Neural cell (in vitro differentiated cells): ENCODE results near the gene GPLD1. TPM values are rescaled to one million over a fixed set of nuclear protein-coding genes. Genes with fewer than 3 reads are reported as not detected.

Experiments used
- H2AFZ ChIP-seq: fragments of 200-600, 300-800 bp; sonication (generic), shearing (Covaris generic); 2 replicates; pipeline ENCODE4 v1.6.0; 2014; ENCODE audit warnings: low read depth, mild to moderate bottlenecking, antibody characterized with exemption, low read length, moderate library complexity
- H3F3A ChIP-seq: fragments of 200-600 bp; shearing (Covaris generic); 2 replicates; pipeline ENCODE4 v1.6.1; 2016; ENCODE audit warnings: mild to moderate bottlenecking, moderate library complexity, mixed read lengths, antibody characterized with exemption, low read length; ENCODE audit not compliant: insufficient read depth, poor library complexity, severe bottlenecking
- H3K27ac ChIP-seq: fragments of 200-600, 300-800 bp; sonication (generic), shearing (Covaris generic); 2 replicates; pipeline ENCODE4 v1.5.1; 2014; ENCODE audit warnings: mild to moderate bottlenecking, low read length, moderate library complexity
- H3K27me3 ChIP-seq: fragments of 300-800, 200-600 bp; sonication (generic), shearing (Covaris generic); 2 replicates; pipeline ENCODE4 v1.6.0; 2014; ENCODE audit warnings: mild to moderate bottlenecking, low read depth, low read length, moderate library complexity; ENCODE audit not compliant: insufficient read depth
- H3K36me3 ChIP-seq: fragments of 300-800, 200-600 bp; sonication (generic), shearing (Covaris generic); 2 replicates; pipeline ENCODE4 v1.5.1; 2014; ENCODE audit warnings: mild to moderate bottlenecking, antibody characterized with exemption, low read length, moderate library complexity; ENCODE audit not compliant: insufficient read depth
- H3K4me2 ChIP-seq: fragments of 300-800, 200-600 bp; sonication (generic), shearing (Covaris generic); 2 replicates; pipeline ENCODE4 v1.6.0; 2014; ENCODE audit warnings: mild to moderate bottlenecking, low read length
- H3K4me3 ChIP-seq: fragments of 300-800, 200-600 bp; sonication (generic), shearing (Covaris generic); 2 replicates; pipeline ENCODE4 v1.5.1; 2014; ENCODE audit warnings: mild to moderate bottlenecking, low read length, moderate library complexity
- H3K79me2 ChIP-seq: fragments of 200-600 bp; shearing (Covaris generic); replicated peaks from 2 replicates; pipeline ENCODE4 v1.6.0; 2014; ENCODE audit warnings: mild to moderate bottlenecking, low read length, moderate library complexity; ENCODE audit not compliant: insufficient read depth
- H3K9ac ChIP-seq: fragments of 300-800, 200-600 bp; sonication (generic), shearing (Covaris generic); 2 replicates; pipeline ENCODE4 v1.6.1; 2016; ENCODE audit warnings: mild to moderate bottlenecking, low read length, mixed read lengths
- H3K9me2 ChIP-seq: fragments of 200-600 bp; shearing (Covaris generic); 2 replicates; pipeline ENCODE4 v1.6.1; 2016; ENCODE audit warnings: mild to moderate bottlenecking, low read length, mixed read lengths; ENCODE audit not compliant: insufficient read depth
- H3K9me3 ChIP-seq: fragments of 200-600, 300-800 bp; sonication (generic), shearing (Covaris generic); 2 replicates; pipeline ENCODE4 v1.6.1; 2016; ENCODE audit warnings: mild to moderate bottlenecking, mixed run types, low read length, moderate library complexity, mixed read lengths
- H4K20me1 ChIP-seq: fragments of 200-600 bp; shearing (Covaris generic); 2 replicates; pipeline ENCODE4 v1.6.1; 2016; ENCODE audit warnings: mild to moderate bottlenecking, mixed run types; ENCODE audit not compliant: insufficient read depth
- EP300 ChIP-seq: fragments of 450-650 bp; conservative IDR thresholded peaks from 2 replicates; pipeline ENCODE4 v1.6.1; 2014; ENCODE audit warnings: antibody characterized with exemption, mild to moderate bottlenecking, moderate library complexity; ENCODE audit not compliant: poor library complexity, severe bottlenecking
- EZH2 ChIP-seq: fragments of 200-600, 300-800 bp; shearing (Covaris generic), sonication (generic); IDR thresholded peaks from 2 replicates; pipeline ENCODE4 v1.6.1; 2014; ENCODE audit warnings: antibody characterized with exemption, low read length, borderline replicate concordance, mild to moderate bottlenecking; ENCODE audit not compliant: insufficient read depth, poor library complexity, severe bottlenecking
- MXI1 ChIP-seq: fragments of 450-650 bp; conservative IDR thresholded peaks from 2 replicates; pipeline ENCODE4 v1.6.1; 2014; ENCODE audit warnings: antibody characterized with exemption, mild to moderate bottlenecking; ENCODE audit not compliant: poor library complexity, severe bottlenecking
- POLR2AphosphoS5 ChIP-seq: IDR thresholded peaks from 2 replicates; pipeline ENCODE4 v1.6.1; 2012
- RAD21 ChIP-seq: fragments of 450-650 bp; conservative IDR thresholded peaks from 2 replicates; pipeline ENCODE4 v1.6.1; 2014; ENCODE audit warnings: antibody characterized with exemption, mild to moderate bottlenecking, moderate library complexity
- SMC3 ChIP-seq: fragments of 450-650 bp; conservative IDR thresholded peaks from 2 replicates; pipeline ENCODE4 v1.6.1; 2014; ENCODE audit warnings: antibody characterized with exemption, mild to moderate bottlenecking, moderate library complexity; ENCODE audit not compliant: poor library complexity
- TAF1 ChIP-seq: IDR thresholded peaks from 2 replicates; pipeline ENCODE4 v1.6.1; 2012; ENCODE audit warnings: low read depth
- polyA plus RNA-seq: library from polyadenylated mRNA; depleted of rRNA; stranded (reverse); fragments of >200 nt; gene quantifications from 2 replicates; pipeline ENCODE4 v1.2.3, GENCODE V29; 2014
- TF ChIP-seq, protein P1 (sequence below): fragments of 450-650 bp; IDR thresholded peaks from 2 replicates; pipeline ENCODE4 v1.5.1; 2014; ENCODE audit warnings: antibody characterized with exemption, mild to moderate bottlenecking, moderate library complexity; ENCODE audit not compliant: poor library complexity, severe bottlenecking
- TF ChIP-seq, protein P2 (sequence below): IDR thresholded peaks from 2 replicates; pipeline ENCODE4 v1.6.1; 2012; ENCODE audit warnings: borderline replicate concordance

Gene GPLD1
- polyA plus RNA-seq, 1 donor from 2014 or later, result 11.0 TPM

DNA sequence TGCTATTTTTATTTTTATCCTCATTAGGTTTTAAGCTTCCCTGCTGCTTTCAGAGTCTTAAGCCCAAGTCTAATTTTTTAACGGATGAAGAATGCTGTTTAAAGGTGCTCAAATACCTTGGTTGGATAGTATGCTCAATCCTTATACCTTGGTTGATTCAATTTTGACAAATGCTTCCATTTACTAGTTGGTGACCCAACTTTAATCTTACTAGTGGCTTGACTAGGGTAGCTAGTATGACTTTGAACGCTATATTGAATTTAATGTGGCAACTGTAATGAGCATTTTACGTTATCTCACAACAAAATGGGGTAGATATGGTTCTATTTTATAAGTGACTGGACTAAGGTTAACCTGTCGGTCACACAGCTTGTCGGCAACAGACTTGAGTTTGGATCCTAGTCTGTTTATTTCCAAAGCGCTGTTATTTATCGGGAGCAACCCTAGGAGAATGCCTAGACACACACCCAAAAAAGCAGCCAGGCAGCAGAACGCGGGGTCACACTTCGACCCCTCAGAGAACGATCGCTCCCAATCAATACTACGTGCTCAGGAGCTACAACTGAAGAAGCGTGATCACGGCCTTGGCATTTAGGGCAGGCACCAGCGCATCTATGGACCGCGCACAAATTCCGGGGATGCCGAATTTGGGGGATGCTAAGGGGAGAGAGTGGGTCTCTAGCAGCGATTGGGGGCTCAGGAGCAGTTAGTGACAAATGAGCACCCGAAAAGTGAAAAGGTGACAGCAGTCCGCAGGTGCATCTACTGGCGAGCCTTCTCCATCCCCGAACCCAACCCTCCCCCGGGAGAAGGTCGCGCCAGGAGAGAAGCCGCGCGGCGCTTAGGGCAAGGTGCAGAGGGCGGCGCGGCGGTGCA is 4.8 kb upstream of the GPLD1 start:
- no peaks in the 10 kb centered on the region for H3F3A ChIP-seq

DNA sequence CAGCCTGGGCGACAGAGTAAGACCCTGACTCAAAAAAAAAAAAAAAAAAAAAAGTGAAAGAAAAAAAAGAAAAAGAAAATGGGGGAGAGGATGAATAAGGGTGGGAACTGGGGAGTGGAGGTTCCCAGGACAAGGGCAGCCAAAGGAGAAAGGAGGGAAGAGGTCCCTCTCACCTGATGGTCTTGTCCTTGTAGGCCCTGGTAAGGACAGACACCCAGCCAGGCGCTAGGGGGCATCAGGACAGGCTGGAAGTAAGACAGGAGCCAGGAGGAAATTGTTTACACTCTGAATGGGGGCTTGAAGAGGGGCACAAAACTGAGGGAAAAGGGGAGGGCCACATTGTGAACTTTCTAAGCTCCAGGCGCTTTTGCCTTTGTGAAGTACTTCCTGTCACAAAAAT is 3.1 kb upstream of the GPLD1 start:
- Histone ChIP-seq H4K20me1 (no peaks in the 10 kb centered on the region), H2AFZ (no peak overlapping the region), H3K4me3 (no peak overlapping the region), H3K27ac (no peak overlapping the region), H3K9me2 (no peaks in the 10 kb centered on the region), H3K36me3 (no peaks in the 10 kb centered on the region), H3K4me2 (no peak overlapping the region), H3K79me2 (no peaks in the 10 kb centered on the region), H3F3A (no peaks in the 10 kb centered on the region), H3K27me3 (no peaks in the 10 kb centered on the region), H3K9ac (no peak overlapping the region), H3K9me3 (peaks cover 4% of the 10 kb centered on the region)
- TF ChIP-seq EP300, result no peak
- TF ChIP-seq, protein P1, sequence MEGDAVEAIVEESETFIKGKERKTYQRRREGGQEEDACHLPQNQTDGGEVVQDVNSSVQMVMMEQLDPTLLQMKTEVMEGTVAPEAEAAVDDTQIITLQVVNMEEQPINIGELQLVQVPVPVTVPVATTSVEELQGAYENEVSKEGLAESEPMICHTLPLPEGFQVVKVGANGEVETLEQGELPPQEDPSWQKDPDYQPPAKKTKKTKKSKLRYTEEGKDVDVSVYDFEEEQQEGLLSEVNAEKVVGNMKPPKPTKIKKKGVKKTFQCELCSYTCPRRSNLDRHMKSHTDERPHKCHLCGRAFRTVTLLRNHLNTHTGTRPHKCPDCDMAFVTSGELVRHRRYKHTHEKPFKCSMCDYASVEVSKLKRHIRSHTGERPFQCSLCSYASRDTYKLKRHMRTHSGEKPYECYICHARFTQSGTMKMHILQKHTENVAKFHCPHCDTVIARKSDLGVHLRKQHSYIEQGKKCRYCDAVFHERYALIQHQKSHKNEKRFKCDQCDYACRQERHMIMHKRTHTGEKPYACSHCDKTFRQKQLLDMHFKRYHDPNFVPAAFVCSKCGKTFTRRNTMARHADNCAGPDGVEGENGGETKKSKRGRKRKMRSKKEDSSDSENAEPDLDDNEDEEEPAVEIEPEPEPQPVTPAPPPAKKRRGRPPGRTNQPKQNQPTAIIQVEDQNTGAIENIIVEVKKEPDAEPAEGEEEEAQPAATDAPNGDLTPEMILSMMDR, result no peak
- TF ChIP-seq, protein P2, sequence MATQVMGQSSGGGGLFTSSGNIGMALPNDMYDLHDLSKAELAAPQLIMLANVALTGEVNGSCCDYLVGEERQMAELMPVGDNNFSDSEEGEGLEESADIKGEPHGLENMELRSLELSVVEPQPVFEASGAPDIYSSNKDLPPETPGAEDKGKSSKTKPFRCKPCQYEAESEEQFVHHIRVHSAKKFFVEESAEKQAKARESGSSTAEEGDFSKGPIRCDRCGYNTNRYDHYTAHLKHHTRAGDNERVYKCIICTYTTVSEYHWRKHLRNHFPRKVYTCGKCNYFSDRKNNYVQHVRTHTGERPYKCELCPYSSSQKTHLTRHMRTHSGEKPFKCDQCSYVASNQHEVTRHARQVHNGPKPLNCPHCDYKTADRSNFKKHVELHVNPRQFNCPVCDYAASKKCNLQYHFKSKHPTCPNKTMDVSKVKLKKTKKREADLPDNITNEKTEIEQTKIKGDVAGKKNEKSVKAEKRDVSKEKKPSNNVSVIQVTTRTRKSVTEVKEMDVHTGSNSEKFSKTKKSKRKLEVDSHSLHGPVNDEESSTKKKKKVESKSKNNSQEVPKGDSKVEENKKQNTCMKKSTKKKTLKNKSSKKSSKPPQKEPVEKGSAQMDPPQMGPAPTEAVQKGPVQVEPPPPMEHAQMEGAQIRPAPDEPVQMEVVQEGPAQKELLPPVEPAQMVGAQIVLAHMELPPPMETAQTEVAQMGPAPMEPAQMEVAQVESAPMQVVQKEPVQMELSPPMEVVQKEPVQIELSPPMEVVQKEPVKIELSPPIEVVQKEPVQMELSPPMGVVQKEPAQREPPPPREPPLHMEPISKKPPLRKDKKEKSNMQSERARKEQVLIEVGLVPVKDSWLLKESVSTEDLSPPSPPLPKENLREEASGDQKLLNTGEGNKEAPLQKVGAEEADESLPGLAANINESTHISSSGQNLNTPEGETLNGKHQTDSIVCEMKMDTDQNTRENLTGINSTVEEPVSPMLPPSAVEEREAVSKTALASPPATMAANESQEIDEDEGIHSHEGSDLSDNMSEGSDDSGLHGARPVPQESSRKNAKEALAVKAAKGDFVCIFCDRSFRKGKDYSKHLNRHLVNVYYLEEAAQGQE, result no peak
- TF ChIP-seq MXI1, result no peak
- no peak for TF ChIP-seq POLR2AphosphoS5
- TF ChIP-seq EZH2, result no peak
- no peak for TF ChIP-seq RAD21
- no peak for TF ChIP-seq TAF1
- TF ChIP-seq SMC3, result no peak

More for the DNA sequence above, 4.8 kb upstream of the GPLD1 start:
- Histone ChIP-seq H2AFZ (peak overlapping the region; percentile 18), H3K27ac (peak overlapping the region; percentile 65), H4K20me1 (no peaks in the 10 kb centered on the region), H3K36me3 (no peaks in the 10 kb centered on the region), H3K79me2 (no peaks in the 10 kb centered on the region), H3K9me3 (peaks cover 4% of the 10 kb centered on the region), H3K4me3 (peak overlapping the region; percentile 76), H3K4me2 (peak overlapping the region; percentile 72), H3K9me2 (no peaks in the 10 kb centered on the region), H3K9ac (peak overlapping the region; percentile 81), H3K27me3 (no peaks in the 10 kb centered on the region)
- TF ChIP-seq, protein P2, result no peak
- TF ChIP-seq SMC3 (no peak), EP300 (no peak), MXI1 (no peak), EZH2 (no peak), RAD21 (no peak), POLR2AphosphoS5 (no peak)
